ENCODE data around the gene ANGEL2. TPM values are rescaled to one million over a fixed set of nuclear protein-coding genes. Genes with fewer than 3 reads are reported as not detected.

The ANGEL2 gene
- total RNA-seq, 2 experiments from 2014 or later = 40.1 to 42.7 TPM

GRCh38 chr1:212990276-212990675 is 25.4 kb downstream of the ANGEL2 start:
- BruUV-seq (replicated peaks) = no TSS peak
- H4K20me1 ChIP-seq (ENCODE audit: insufficient read depth, low read length) = no peaks in the 10 kb centered on the region
- H3K9me3 ChIP-seq (ENCODE audit: low read length) = no peaks in the 10 kb centered on the region
- no peak overlapping the region for H3K4me3 ChIP-seq (ENCODE audit: low read depth, low read length, poor library complexity, severe bottlenecking)
- intact Hi-C loops (cut with micrococcal nuclease; ENCODE audit: unreplicated experiment) = no loop called here
- TF ChIP-seq EZH2phosphoT487 (IDR thresholded peaks at IDR 0.05; ENCODE audit: borderline replicate concordance, low read depth, low read length) (no peak), CTCF (conservative IDR thresholded peaks at IDR 0.05; ENCODE audit: low read length) (no peak)
- H3K27ac ChIP-seq (ENCODE audit: low read depth, low read length, poor library complexity, severe bottlenecking) = no peak overlapping the region
- ChIA-PET CTCF (ENCODE audit: unreplicated experiment) (no interaction called here), POLR2A (interaction anchor here (0.9 to 1.8 kb wide), 2 partner anchors 12 to 32 kb away, joined by 3 to 6 read pairs; no protein-coding TSS in a partner anchor)
- H3K4me1 ChIP-seq (ENCODE audit: insufficient read depth, low read length, poor library complexity, severe bottlenecking) = no peaks in the 10 kb centered on the region
- DNase-seq (ENCODE audit: low spot score) = no peak
- peaks cover 39% of the 10 kb centered on the region for H3K36me3 ChIP-seq (ENCODE audit: insufficient read depth, low read length)
- H2AFZ ChIP-seq (ENCODE audit: low read length) = no peak overlapping the region
- H3K9me2 ChIP-seq (ENCODE audit: insufficient read depth, low read length) = no peaks in the 10 kb centered on the region
- H3K79me2 ChIP-seq (ENCODE audit: insufficient read depth, low read depth, low read length) = no peaks in the 10 kb centered on the region
- H3K4me2 ChIP-seq (ENCODE audit: low read length) = no peak overlapping the region

GRCh38 chr1:212987702-212988322 is 27.9 kb downstream of the ANGEL2 start:
- H3K4me1 ChIP-seq (ENCODE audit: insufficient read depth, low read length, poor library complexity, severe bottlenecking) = no peaks in the 10 kb centered on the region
- no peak overlapping the region for H2AFZ ChIP-seq (ENCODE audit: low read length)
- POLR2A ChIA-PET = interaction anchor here (0.6 kb wide), 3 partner anchors 16 to 144 kb away, joined by 3 to 4 read pairs (median 4); no protein-coding TSS in a partner anchor
- H3K79me2 ChIP-seq (ENCODE audit: insufficient read depth, low read depth, low read length) = no peaks in the 10 kb centered on the region
- intact Hi-C loops (cut with micrococcal nuclease; ENCODE audit: unreplicated experiment) = no loop called here
- H4K20me1 ChIP-seq (ENCODE audit: insufficient read depth, low read length) = no peaks in the 10 kb centered on the region
- H3K4me3 ChIP-seq (ENCODE audit: low read depth, low read length, poor library complexity, severe bottlenecking) = no peak overlapping the region
- H3K27ac ChIP-seq (ENCODE audit: low read depth, low read length, poor library complexity, severe bottlenecking) = no peak overlapping the region
- CTCF ChIA-PET (ENCODE audit: unreplicated experiment) = no interaction called here
- BruUV-seq (replicated peaks) = no TSS peak
- no peak overlapping the region for H3K4me2 ChIP-seq (ENCODE audit: low read length)
- no peak for DNase-seq (ENCODE audit: low spot score)
- H3K9me3 ChIP-seq (ENCODE audit: low read length) = no peaks in the 10 kb centered on the region
- no peak for TF ChIP-seq CTCF (conservative IDR thresholded peaks at IDR 0.05; ENCODE audit: low read length)
- TF ChIP-seq EZH2phosphoT487 (IDR thresholded peaks at IDR 0.05; ENCODE audit: borderline replicate concordance, low read depth, low read length) = no peak
- no peaks in the 10 kb centered on the region for H3K9me2 ChIP-seq (ENCODE audit: insufficient read depth, low read length)
- H3K36me3 ChIP-seq (ENCODE audit: insufficient read depth, low read length) = peaks cover 20% of the 10 kb centered on the region; the same call in 1 of the 2 replicates

GRCh38 chr1:212986551-212986950 is 29.1 kb downstream of the ANGEL2 start:
- Histone ChIP-seq H3K9me3 (ENCODE audit: low read length) (no peaks in the 10 kb centered on the region), H2AFZ (ENCODE audit: low read length) (no peak overlapping the region), H3K9me2 (ENCODE audit: insufficient read depth, low read length) (no peaks in the 10 kb centered on the region), H4K20me1 (ENCODE audit: insufficient read depth, low read length) (no peaks in the 10 kb centered on the region), H3K36me3 (ENCODE audit: insufficient read depth, low read length) (peaks cover 10% of the 10 kb centered on the region; the same call in 1 of the 2 replicates), H3K4me1 (ENCODE audit: insufficient read depth, low read length, poor library complexity, severe bottlenecking) (no peaks in the 10 kb centered on the region), H3K4me3 (ENCODE audit: low read depth, low read length, poor library complexity, severe bottlenecking) (no peak overlapping the region), H3K4me2 (ENCODE audit: low read length) (no peak overlapping the region), H3K79me2 (ENCODE audit: insufficient read depth, low read depth, low read length) (no peaks in the 10 kb centered on the region), H3K27ac (ENCODE audit: low read depth, low read length, poor library complexity, severe bottlenecking) (no peak overlapping the region)
- TF ChIP-seq EZH2phosphoT487 (IDR thresholded peaks at IDR 0.05; ENCODE audit: borderline replicate concordance, low read depth, low read length) (no peak), CTCF (conservative IDR thresholded peaks at IDR 0.05; ENCODE audit: low read length) (no peak)
- no TSS peak for BruUV-seq (replicated peaks)
- ChIA-PET POLR2A (interaction anchor here (0.5 to 1.2 kb wide), 4 partner anchors 8 to 339 kb away, joined by 3 to 5 read pairs (median 4); no protein-coding TSS in a partner anchor), CTCF (ENCODE audit: unreplicated experiment) (interaction anchor here (0.7 kb wide), 2 partner anchors 19 to 377 kb away, joined by 3 to 4 read pairs; no protein-coding TSS in a partner anchor)
- DNase-seq (ENCODE audit: low spot score) = no peak
- intact Hi-C loops (cut with micrococcal nuclease; ENCODE audit: unreplicated experiment) = no loop called here

Data from OCI-LY7 (cell line).